Measurements from ENCODE around the gene CREBL2. TPM values are rescaled to one million over a fixed set of nuclear protein-coding genes. Genes with fewer than 3 reads are reported as not detected.
"Not testable (repeated sequence)": the region's sequence is repeated elsewhere in the genome, so short reads cannot be mapped to it uniquely, and the experiment has no call there.

Gene CREBL2, protein sequence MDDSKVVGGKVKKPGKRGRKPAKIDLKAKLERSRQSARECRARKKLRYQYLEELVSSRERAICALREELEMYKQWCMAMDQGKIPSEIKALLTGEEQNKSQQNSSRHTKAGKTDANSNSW
- polyA plus RNA-seq (ENCODE audit: insufficient read length in 3 of 3) = 10 to 100 TPM; 31.0 to 36.1 (median 35.2) TPM
- long read RNA-seq, donor 1, transcript CREBL2-201 (4 exons, 3,754 nt) = major isoform, 11 of 11 reads
- long read RNA-seq, donor 1, partial matches to known transcripts = 0 of 11 reads
- long read RNA-seq, donor 1, other reads (novel, unspliced or antisense) = 0 of 11 reads
- long read RNA-seq, donor 2, transcript CREBL2-201 (4 exons, 3,754 nt) = major isoform, 16 of 16 reads
- long read RNA-seq, donor 2, partial matches to known transcripts = 0 of 16 reads
- long read RNA-seq, donor 2, other reads (novel, unspliced or antisense) = 0 of 16 reads
- long read RNA-seq, donor 3, transcript CREBL2-201 (4 exons, 3,754 nt) = major isoform, 14 of 14 reads
- long read RNA-seq, donor 3, partial matches to known transcripts = 0 of 14 reads
- long read RNA-seq, donor 3, other reads (novel, unspliced or antisense) = 0 of 14 reads
- long read RNA-seq, donor 4, transcript CREBL2-201 (4 exons, 3,754 nt) = major isoform, 13 of 13 reads
- long read RNA-seq, donor 4, partial matches to known transcripts = 0 of 13 reads
- long read RNA-seq, donor 4, other reads (novel, unspliced or antisense) = 0 of 13 reads
- long read RNA-seq, donor 5 = 0 reads
- long read RNA-seq, donor 6, transcript CREBL2-201 (4 exons, 3,754 nt) = major isoform, 11 of 36 reads
- long read RNA-seq, donor 6, partial matches to known transcripts = 25 of 36 reads
- long read RNA-seq, donor 6, other reads (novel, unspliced or antisense) = 0 of 36 reads
- long read RNA-seq, donor 7, transcript CREBL2-201 (4 exons, 3,754 nt) = major isoform, 16 of 16 reads
- long read RNA-seq, donor 7, partial matches to known transcripts = 0 of 16 reads
- long read RNA-seq, donor 7, other reads (novel, unspliced or antisense) = 0 of 16 reads
- long read RNA-seq, donor 8, transcript CREBL2-201 (4 exons, 3,754 nt) = major isoform, 18 of 18 reads
- long read RNA-seq, donor 8, partial matches to known transcripts = 0 of 18 reads
- long read RNA-seq, donor 8, other reads (novel, unspliced or antisense) = 0 of 18 reads
- long read RNA-seq, donor 9, transcript CREBL2-201 (4 exons, 3,754 nt) = major isoform, 13 of 13 reads
- long read RNA-seq, donor 9, partial matches to known transcripts = 0 of 13 reads
- long read RNA-seq, donor 9, other reads (novel, unspliced or antisense) = 0 of 13 reads
- long read RNA-seq, donor 10, transcript CREBL2-201 (4 exons, 3,754 nt) = major isoform, 14 of 14 reads
- long read RNA-seq, donor 10, partial matches to known transcripts = 0 of 14 reads
- long read RNA-seq, donor 10, other reads (novel, unspliced or antisense) = 0 of 14 reads
- long read RNA-seq, donor 11, transcript CREBL2-201 (4 exons, 3,754 nt) = major isoform, 11 of 11 reads
- long read RNA-seq, donor 11, partial matches to known transcripts = 0 of 11 reads
- long read RNA-seq, donor 11, other reads (novel, unspliced or antisense) = 0 of 11 reads
- long read RNA-seq, donor 12, partial matches to known transcripts = 0 of 2 reads
- long read RNA-seq, donor 12, other reads (novel, unspliced or antisense) = 0 of 2 reads
- long read RNA-seq, donor 13 = 0 reads
- long read RNA-seq, donor 14, transcript CREBL2-201 (4 exons, 3,754 nt) = major isoform, 10 of 10 reads
- long read RNA-seq, donor 14, partial matches to known transcripts = 0 of 10 reads
- long read RNA-seq, donor 14, other reads (novel, unspliced or antisense) = 0 of 10 reads
- long read RNA-seq, donor 15, transcript CREBL2-201 (4 exons, 3,754 nt) = major isoform, 7 of 7 reads
- long read RNA-seq, donor 15, partial matches to known transcripts = 0 of 7 reads
- long read RNA-seq, donor 15, other reads (novel, unspliced or antisense) = 0 of 7 reads
- long read RNA-seq, donor 16, transcript CREBL2-201 (4 exons, 3,754 nt) = major isoform, 34 of 39 reads
- long read RNA-seq, donor 16, partial matches to known transcripts = 5 of 39 reads
- long read RNA-seq, donor 16, other reads (novel, unspliced or antisense) = 0 of 39 reads

DNA sequence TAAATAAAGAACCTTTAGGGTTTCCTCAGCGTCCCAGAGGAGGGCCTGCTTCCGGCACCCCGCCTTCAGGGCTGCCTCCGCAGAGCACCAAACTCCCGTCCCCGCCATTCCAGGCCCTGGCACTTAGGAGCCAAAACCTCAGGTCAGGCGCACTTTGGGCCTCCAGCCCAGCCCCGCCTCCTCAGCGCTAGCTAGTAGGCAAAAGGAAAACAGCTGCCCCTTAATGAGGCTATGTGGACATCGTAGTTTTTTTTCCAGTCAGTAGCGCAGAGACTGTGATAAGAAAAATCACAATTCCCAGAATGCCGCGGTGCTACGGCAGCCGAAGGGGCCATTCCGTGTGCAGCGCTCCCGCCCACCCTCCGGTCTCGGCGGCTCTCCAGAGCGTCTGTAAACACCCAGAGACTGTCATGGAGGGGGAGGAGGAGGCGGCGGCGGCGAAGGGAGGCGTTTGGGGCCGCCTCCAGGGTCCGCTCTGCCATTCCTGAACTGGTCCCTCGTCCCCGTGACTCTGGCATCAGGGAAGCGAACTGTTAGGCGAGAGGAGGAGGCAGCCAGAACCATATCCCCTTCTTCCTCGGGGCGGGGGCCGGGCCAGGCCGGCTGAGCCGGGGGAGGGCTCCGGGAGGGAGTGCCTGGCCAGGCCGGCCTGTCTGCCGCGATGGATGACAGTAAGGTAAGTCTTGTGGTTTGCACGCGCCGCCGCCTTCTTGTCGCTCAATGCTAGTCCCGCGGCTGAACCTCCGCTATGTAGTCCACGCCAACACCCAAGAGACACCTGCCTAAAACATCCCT lies at the start of gene CREBL2:
Gene CREBL2 (plus strand): TSS at position 365 of the 795 bp plus-strand sequence. CDS start 297 bp downstream, at position 662.
- DNase-seq (ENCODE audit: extremely low read depth in 1 of 11, low read depth in 9 of 11, low spot score in 4 of 11) = peak; percentile 85 to 96 (median 91)

DNA sequence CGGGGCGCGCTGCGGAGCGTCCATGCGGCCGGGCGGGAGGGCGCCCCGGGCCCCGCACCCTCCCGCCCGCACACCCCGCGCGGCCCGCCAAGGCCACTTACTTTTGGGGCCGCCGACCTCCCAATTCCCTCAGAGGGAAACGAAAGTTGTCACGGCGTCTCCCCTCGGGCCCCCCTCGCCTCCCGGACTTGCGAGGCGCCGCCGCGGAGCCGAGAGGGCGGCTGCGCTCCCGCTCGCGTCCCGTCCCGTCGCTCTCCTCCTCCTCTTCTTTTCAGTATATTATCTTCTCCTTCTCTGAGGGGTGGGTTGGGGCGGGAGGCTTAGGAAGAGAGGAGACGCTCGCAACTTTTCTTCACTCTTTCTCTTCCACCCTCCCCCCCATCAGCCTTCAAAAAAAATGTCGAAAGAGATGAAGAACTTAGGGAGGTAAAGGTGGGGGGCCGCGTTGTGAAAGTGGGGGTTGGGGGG lies 49.6 kb upstream of the CREBL2 start:
- DNase-seq (ENCODE audit: extremely low read depth in 1 of 11, low read depth in 9 of 11, low spot score in 4 of 11) = peak in 4 of 11 donors; percentile 14 to 39 (median 20)

DNA sequence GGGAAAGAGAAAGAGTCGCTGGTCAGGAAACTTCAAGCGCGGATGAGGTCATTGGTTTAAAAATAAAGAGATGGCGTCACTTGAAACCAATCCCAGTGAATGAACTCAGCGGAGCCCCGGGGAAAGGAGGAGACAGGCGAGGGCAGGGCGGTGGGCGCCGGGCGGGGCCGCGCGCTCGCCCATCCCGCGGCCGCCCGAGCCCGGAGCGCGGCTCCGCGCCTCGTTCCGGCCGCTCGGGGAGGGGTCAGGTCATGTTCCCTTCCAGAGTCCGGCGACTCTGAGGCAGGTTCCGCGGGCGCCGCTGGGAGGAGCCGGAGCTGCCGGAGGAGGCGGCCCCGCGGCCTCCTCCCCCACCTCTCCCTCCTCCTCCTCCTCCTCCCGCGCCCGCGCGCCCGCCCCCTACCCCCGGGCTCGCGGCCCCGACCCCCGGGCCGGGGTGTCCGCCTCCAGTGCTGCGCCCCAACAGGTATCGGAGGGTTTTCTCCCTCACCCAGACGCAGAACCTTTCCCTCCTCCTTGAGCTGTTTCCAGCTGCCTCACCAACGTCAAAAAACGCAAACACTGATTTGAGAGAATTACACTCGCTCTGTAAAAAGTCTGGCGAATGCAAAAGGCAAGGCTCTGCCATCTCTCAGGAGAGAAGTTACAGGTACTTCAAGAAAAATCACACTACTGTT lies 49.0 kb upstream of the CREBL2 start, which contains the start of gene DUSP16:
Gene DUSP16 (minus strand): TSS at position 279 of the 677 bp plus-strand sequence. CDS start 41,765 bp downstream, outside the sequence.
- DNase-seq (ENCODE audit: extremely low read depth in 1 of 11, low read depth in 9 of 11, low spot score in 4 of 11) = peak; percentile 80 to 96 (median 91)

DNA sequence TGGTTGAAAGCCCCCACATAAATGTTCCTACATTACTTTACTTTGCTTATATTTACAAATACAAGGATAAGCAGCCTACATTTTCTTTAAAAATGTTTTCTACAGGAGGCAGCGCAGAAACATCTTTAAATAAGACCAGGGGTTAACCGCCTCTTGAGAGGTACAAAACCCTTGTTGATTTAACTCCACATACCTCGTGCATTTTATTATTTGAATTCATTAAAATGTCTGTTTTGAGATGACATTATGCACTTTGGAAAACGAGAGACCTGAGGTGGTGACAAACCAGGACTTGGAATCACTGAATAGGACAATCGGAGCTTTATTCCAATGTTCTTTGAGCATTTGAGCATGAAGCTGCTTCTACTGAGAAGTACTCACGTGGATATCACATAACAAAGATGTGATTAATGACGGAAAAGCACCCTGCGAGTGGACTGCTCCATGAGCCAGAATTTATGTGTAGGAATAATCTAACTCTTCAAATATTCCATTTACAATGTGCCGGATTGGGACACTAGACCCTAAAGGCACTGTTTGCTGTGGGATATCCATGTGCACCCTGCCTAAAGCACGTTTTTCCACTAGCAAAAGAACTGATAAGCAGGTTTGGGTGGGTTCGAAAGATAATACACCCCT lies 48.3 kb upstream of the CREBL2 start:
- peak in 2 of 11 donors; percentile 18 to 34 for DNase-seq (ENCODE audit: extremely low read depth in 1 of 11, low read depth in 9 of 11, low spot score in 4 of 11)

DNA sequence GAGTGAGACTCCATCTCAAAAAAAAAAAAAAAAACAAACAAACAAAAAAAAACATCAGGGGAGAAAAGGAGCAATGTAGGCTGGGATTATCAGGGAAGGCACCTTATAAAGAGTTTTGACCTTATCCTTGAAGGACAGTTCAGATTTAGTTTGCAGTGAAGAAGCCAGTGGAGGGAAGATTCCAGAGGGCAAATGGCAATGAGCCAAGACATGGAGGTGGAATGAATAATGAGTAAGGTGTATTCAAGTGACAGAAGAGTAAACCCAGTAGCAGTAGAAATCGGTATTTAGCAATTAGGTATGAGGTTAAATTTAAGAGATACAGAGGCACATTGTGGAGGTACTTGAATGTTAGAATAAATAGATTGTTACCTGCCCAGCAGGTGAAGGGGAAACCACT lies 46.8 kb upstream of the CREBL2 start:
- no peak for DNase-seq (ENCODE audit: extremely low read depth in 1 of 11, low read depth in 9 of 11, low spot score in 4 of 11)

DNA sequence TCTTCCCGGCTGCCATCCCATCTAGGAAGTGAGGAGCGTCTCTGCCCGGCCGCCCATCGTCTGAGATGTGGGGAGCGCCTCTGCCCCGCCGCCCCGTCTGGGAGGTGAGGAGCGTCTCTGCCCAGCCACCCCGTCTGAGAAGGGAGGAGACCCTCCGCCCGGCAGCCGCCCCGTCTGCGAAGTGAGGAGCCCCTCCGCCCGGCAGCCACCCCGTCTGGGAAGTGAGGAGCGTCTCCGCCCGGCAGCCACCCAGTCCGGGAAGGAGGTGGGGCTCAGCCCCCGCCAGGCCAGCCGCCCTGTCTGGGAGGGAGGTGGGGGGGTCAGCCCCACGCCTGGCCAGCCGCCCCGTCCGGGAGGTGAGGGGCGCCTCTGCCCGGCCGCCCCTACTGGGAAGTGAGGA lies 45.7 kb upstream of the CREBL2 start:
- DNase-seq (ENCODE audit: extremely low read depth in 1 of 11, low read depth in 9 of 11, low spot score in 4 of 11) = not testable (repeated sequence)

DNA sequence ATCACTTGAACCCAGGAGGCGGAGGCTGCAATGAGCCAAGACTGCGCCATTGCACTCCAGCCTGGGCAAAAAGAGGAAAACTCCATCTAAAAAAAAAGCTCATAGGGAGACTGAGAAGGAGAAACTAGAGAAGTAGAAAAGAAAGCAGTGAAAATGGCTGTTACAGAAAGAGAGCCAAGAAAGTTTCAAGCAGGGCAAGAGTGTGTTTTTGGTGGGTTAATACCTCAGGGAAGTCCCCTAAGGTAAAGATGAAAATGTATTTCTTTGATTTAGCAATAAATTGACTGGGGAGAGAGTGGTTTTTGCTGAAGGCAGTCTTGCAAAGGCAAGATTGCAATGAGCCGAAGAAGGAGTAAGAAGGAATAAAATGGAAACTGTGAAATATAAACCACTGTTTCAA lies 39.0 kb upstream of the CREBL2 start:
- no peak for DNase-seq (ENCODE audit: extremely low read depth in 1 of 11, low read depth in 9 of 11, low spot score in 4 of 11)

DNA sequence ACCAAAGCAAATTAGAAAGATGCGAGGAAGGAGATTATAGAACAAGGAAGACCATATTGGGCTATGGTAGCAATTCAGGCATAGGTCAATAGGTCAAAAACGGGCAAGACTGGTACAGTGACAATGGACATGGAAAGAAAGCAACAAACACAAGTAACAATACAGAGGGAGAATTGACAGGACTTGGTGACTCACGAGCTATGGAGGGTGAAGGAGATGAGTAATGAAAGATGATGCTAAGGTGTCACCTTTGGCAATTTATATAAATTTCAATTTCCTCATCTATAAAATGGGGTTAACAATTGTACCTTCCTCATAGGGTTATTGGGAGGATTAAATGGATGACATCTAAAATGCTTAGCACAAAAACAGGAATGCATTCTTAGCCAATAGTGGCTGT lies 33.9 kb upstream of the CREBL2 start:
- no peak for DNase-seq (ENCODE audit: extremely low read depth in 1 of 11, low read depth in 9 of 11, low spot score in 4 of 11)

DNA sequence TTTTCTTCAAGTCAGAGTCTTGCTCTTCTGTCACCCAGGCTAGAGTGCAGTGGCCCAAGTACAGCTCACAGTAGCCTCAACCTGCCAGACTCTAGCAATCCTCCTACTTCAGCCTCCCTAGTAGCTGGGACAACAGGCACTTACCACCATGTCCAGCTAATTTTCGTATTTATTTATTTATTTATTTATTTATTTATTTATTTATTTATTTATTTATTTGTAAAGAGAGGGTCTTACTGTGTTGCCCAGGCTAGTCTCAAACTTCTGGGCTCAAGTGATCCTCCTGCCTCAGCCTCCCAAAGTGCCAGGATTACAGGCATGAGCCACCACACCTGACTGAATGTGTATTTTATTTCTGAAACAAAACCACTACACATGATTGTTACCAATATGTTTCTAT lies 31.0 kb upstream of the CREBL2 start:
- not testable (repeated sequence) for DNase-seq (ENCODE audit: extremely low read depth in 1 of 11, low read depth in 9 of 11, low spot score in 4 of 11)

DNA sequence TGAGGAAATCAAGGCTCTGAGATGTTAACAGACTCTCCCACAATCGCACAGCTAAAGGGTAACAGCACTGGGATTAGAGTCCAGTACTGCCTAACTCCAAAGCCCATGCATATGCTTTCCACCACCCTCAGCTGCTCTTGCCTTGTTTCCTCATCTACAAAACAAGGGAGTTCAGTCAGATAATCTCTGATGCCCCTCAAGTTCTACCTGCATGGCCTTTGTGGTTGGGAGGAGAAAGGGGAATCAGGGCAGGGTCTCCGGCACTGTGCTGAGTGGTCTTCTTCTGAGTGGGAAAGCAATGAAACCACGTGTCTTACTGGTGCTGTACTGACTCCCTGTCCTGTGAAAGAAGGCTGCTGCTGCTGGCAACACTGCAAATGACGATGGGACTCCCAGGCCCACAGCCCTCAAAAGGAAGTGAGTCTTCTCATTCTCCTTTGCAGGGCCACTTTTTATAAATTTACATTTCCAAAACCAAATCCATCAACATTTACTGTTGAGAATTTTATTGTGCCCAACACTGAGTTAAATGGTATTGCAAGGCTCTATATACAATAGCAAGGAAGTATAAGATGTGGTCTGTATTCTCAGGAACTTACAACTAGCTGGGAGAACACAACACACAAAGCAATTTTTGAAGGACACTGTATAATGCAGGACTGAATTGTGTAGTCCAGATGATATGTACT lies 29.3 kb upstream of the CREBL2 start:
- DNase-seq (ENCODE audit: extremely low read depth in 1 of 11, low read depth in 9 of 11, low spot score in 4 of 11) = no peak

DNA sequence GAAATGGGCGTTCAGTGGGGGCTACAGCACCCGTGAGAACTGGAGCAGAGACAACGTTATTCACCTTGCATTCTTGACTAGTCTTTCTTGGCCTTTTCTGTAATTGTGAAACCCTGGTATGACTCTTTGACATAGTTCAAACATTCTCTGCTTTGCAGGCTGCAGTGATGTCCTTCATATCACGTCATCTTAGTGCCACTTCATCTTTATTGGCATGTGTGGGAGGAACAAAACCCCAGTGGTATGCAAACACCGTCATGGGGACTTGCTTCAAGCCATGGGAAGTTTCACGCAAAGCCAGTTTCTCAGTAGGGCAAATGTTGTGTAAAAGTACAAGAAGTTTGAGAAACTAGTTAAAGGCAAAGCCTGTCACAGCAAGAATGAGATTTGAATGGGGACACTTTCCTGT lies 28.8 kb upstream of the CREBL2 start:
- DNase-seq (ENCODE audit: extremely low read depth in 1 of 11, low read depth in 9 of 11, low spot score in 4 of 11) = peak in 1 of 11 donors; percentile 24

DNA sequence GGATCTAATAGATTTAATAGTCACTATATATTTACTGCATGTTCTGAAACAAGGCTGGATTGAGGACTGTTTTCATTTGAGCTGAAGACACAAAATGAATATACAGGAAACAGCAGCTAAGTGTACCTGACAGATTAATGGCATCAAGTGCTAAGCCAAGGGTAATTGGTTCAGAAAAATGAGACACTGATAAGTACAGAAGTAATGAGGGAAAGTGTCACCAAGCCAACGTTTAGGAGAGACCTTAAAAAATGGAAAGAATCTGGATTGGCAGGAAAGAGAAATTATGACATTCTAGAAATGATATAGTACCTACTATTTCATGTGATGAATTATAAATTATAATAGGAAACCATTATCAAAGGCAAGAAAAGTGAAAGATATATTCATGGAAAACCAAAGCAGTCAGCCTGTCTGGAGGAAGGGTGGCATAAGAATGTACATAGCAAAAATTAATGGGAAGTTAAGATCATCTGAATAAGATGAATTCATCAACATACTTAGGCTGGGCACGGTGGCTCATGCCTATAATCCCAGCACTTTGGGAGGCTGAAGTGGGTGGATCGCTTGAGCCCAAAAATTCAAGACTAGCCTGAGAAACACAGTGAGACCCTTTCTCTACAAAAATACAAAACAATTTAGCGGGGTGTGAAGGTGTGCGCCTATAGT lies 28.0 kb upstream of the CREBL2 start:
- no peak for DNase-seq (ENCODE audit: extremely low read depth in 1 of 11, low read depth in 9 of 11, low spot score in 4 of 11)

DNA sequence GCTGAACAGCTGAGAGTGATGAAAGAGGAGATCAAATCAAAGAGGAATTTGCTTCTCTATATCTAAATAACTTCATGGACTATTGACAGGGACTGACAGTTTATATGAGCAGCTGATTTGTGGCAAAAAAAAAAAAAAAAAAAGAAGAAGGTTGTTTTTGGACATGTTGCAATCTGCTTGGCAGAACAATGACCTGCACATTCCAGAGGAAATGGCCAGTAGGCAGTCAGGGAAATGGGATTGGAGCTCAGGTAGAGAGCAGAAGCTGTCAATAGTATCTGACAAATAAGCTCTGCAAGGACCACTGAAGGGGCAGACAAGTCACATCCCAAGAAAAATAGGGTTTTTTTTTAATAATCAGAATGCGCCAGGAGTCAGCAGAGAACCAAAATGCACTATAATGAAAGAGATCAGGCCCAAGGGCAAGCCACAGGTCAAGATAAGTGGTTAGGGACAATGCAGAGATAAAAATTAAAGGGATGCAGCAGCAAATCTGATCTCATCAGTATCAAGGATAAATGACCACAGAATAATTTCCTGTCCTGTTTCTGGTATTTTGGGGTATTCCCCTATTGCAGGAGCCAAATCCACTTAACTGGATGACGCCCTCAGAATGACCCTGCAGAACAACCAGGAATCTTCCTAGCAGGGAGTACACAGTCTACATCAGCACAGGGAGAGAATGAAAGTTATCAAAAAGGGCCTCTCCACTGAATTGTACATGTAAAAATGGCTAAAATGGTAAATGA lies 26.4 kb upstream of the CREBL2 start:
- no peak for DNase-seq (ENCODE audit: extremely low read depth in 1 of 11, low read depth in 9 of 11, low spot score in 4 of 11)
